Activated CD8-positive, alpha-beta T cell treated with anti-CD3 and anti-CD28 coated beads, Interleukin-2, amount 10 ng/mL, durations not matched to agents 7 days and 5 days (primary cell): ENCODE measurements around the gene RNASE12. TPM values are rescaled to one million over a fixed set of nuclear protein-coding genes. Genes with fewer than 3 reads are reported as not detected.
A peak's percentile ranks its signal among the peaks of the same experiment; 100 is the strongest.

Experiments
- ATAC-seq: fragments of 150-1000 bp; cut with Tn5 transposase; one replicate; pipeline ENCODE4 v1.10.0; 2021; ENCODE audit warnings: moderate library complexity
- CTCF ChIA-PET: fragments of 350-600 bp; sonication (Branson Sonifier 250); formaldehyde crosslinking; loops from one replicate; lab custom pipeline; 2021; ENCODE audit warnings: antibody characterized with exemption; lab: Charles Lee
- POLR2A ChIA-PET: fragments of 350-600 bp; sonication (Branson Sonifier 250); formaldehyde crosslinking; loops from one replicate; lab custom pipeline; 2021; ENCODE audit warnings: antibody characterized with exemption; lab: Charles Lee
- DNase-seq: peaks from one replicate; pipeline ENCODE4 v3.0.0-alpha.2; 2020
- H3K27ac Mint-ChIP-seq: one replicate; pipeline ENCODE4 v1.8.0; 2021; ENCODE audit warnings: mild to moderate bottlenecking, mixed read lengths
- H3K27me3 Mint-ChIP-seq: one replicate; pipeline ENCODE4 v1.8.0; 2021; ENCODE audit warnings: low read depth, mixed read lengths
- H3K36me3 Mint-ChIP-seq: one replicate; pipeline ENCODE4 v1.8.0; 2021; ENCODE audit warnings: low read depth, mixed read lengths
- H3K4me1 Mint-ChIP-seq: one replicate; pipeline ENCODE4 v1.8.0; 2021; ENCODE audit warnings: low read depth, mixed read lengths
- H3K4me3 Mint-ChIP-seq: one replicate; pipeline ENCODE4 v1.8.0; 2021; ENCODE audit warnings: mild to moderate bottlenecking, mixed read lengths
- H3K9me3 Mint-ChIP-seq: one replicate; pipeline ENCODE4 v1.8.0; 2022; ENCODE audit warnings: mixed read lengths; ENCODE audit not compliant: insufficient read depth
- total RNA-seq, 2 experiments: library from RNA; stranded (reverse); gene quantifications; one replicate each; pipeline ENCODE4 v1.2.3, GENCODE V29; 2021

The RNASE12 gene
- total RNA-seq, 2 experiments from 2014 or later = not detected

- POLR2A ChIA-PET = interaction anchor here (0.8 to 1.8 kb wide), 7 partner anchors 9 to 271 kb away, joined by 3 to 6 read pairs (median 3); no protein-coding TSS in a partner anchor
- CTCF ChIA-PET = interaction anchor here (0.7 to 3.2 kb wide), 24 partner anchors 10 to 295 kb away, joined by 3 to 22 read pairs (median 4); partner anchors contain the start of genes APEX1, PARP2 and RNASE4
- ATAC-seq (peak; percentile 87), DNase-seq (peak; percentile 88)
- Mint-ChIP-seq H3K27me3 (peaks cover 16% of the 10 kb centered on the region), H3K9me3 (no peaks in the 10 kb centered on the region), H3K36me3 (no peaks in the 10 kb centered on the region), H3K4me1 (peaks cover 22% of the 10 kb centered on the region), H3K4me3 (no peak overlapping the region), H3K27ac (no peak overlapping the region)
These were observed 22.2 kb upstream of the RNASE12 start for GRCh38 chr14:20613094-20614037.

- no peak for ATAC-seq
- Mint-ChIP-seq H3K27me3 (peaks cover 14% of the 10 kb centered on the region), H3K36me3 (no peaks in the 10 kb centered on the region), H3K4me1 (peaks cover 16% of the 10 kb centered on the region), H3K4me3 (no peak overlapping the region), H3K9me3 (no peaks in the 10 kb centered on the region), H3K27ac (no peak overlapping the region)
- ChIA-PET POLR2A (interaction anchor here (0.8 to 1.8 kb wide), 3 partner anchors 20 to 270 kb away, joined by 3 to 6 read pairs (median 3); no protein-coding TSS in a partner anchor), CTCF (interaction anchor here (0.8 to 3.2 kb wide), 16 partner anchors 11 to 285 kb away, joined by 3 to 22 read pairs (median 8); partner anchors contain the start of genes PARP2 and RNASE4)
- DNase-seq = no peak
These were observed 21.2 kb upstream of the RNASE12 start for GRCh38 chr14:20612403-20612802.

- Mint-ChIP-seq H3K4me3 (no peak overlapping the region), H3K27ac (no peak overlapping the region), H3K36me3 (no peaks in the 10 kb centered on the region), H3K27me3 (peaks cover 11% of the 10 kb centered on the region), H3K9me3 (no peaks in the 10 kb centered on the region), H3K4me1 (peaks cover 7% of the 10 kb centered on the region)
- ATAC-seq = no peak
- CTCF ChIA-PET = interaction anchor here (0.9 to 5.8 kb wide), 7 partner anchors 12 to 282 kb away, joined by 3 to 151 read pairs (median 7); partner anchors contain the start of genes CCNB1IP1 and PARP2
- POLR2A ChIA-PET = no interaction called here
- no peak for DNase-seq
These were observed 20.1 kb upstream of the RNASE12 start for GRCh38 chr14:20611277-20611676.

GRCh38 chr14:20610002-20610765 lies 19.0 kb upstream of the RNASE12 start:
- ChIA-PET CTCF (interaction anchor here (0.6 to 5.8 kb wide), 38 partner anchors 8 to 494 kb away, joined by 3 to 151 read pairs (median 4); partner anchors contain the start of genes APEX1, CCNB1IP1, OSGEP and PARP2), POLR2A (interaction anchor here (0.8 to 1.5 kb wide), 3 partner anchors 71 to 267 kb away, joined by 3 to 5 read pairs (median 3); no protein-coding TSS in a partner anchor)
- Mint-ChIP-seq H3K27me3 (peaks cover 5% of the 10 kb centered on the region), H3K9me3 (no peaks in the 10 kb centered on the region), H3K4me1 (peaks cover 7% of the 10 kb centered on the region), H3K4me3 (no peak overlapping the region), H3K36me3 (no peaks in the 10 kb centered on the region), H3K27ac (no peak overlapping the region)
- DNase-seq (peak; percentile 79), ATAC-seq (peak; percentile 35)

- DNase-seq (peak; percentile 76), ATAC-seq (peak; percentile 27)
- Mint-ChIP-seq H3K27ac (no peak overlapping the region), H3K36me3 (no peaks in the 10 kb centered on the region), H3K4me3 (no peak overlapping the region), H3K9me3 (no peaks in the 10 kb centered on the region), H3K27me3 (no peaks in the 10 kb centered on the region), H3K4me1 (peaks cover 4% of the 10 kb centered on the region)
- ChIA-PET POLR2A (interaction anchor here (1.1 to 1.5 kb wide), 2 partner anchors 72 to 267 kb away, joined by 3 to 5 read pairs; no protein-coding TSS in a partner anchor), CTCF (interaction anchor here (0.6 to 5.8 kb wide), 43 partner anchors 9 to 495 kb away, joined by 3 to 151 read pairs (median 4); partner anchors contain the start of genes APEX1, CCNB1IP1, OSGEP and PARP2)
These were observed 18.2 kb upstream of the RNASE12 start for GRCh38 chr14:20609215-20610001.

GRCh38 chr14:20608383-20609110 lies 17.4 kb upstream of the RNASE12 start:
- CTCF ChIA-PET = interaction anchor here (0.7 to 5.8 kb wide), 17 partner anchors 14 to 279 kb away, joined by 3 to 151 read pairs (median 6); partner anchors contain the start of genes CCNB1IP1, PARP2, PIP4P1 and RNASE11
- H3K4me3 Mint-ChIP-seq = no peak overlapping the region
- POLR2A ChIA-PET = no interaction called here

GRCh38 chr14:20607617-20608016 lies 16.4 kb upstream of the RNASE12 start:
- POLR2A ChIA-PET = interaction anchor here (0.7 kb wide), 1 partner anchor 301 kb away, joined by 3 read pairs; no protein-coding TSS in a partner anchor
- Mint-ChIP-seq H3K27me3 (no peaks in the 10 kb centered on the region), H3K27ac (no peak overlapping the region), H3K9me3 (no peaks in the 10 kb centered on the region), H3K36me3 (no peaks in the 10 kb centered on the region), H3K4me3 (no peak overlapping the region), H3K4me1 (peaks cover 4% of the 10 kb centered on the region)
- peak; percentile 20 for DNase-seq
- ATAC-seq = no peak
- CTCF ChIA-PET = interaction anchor here (1.7 to 5.8 kb wide), 5 partner anchors 24 to 278 kb away, joined by 4 to 151 read pairs (median 15); partner anchors contain the start of genes CCNB1IP1 and TEP1

More at GRCh38 chr14:20608383-20609110, 17.4 kb upstream of the RNASE12 start:
- H3K27ac Mint-ChIP-seq = no peak overlapping the region
- H3K9me3 Mint-ChIP-seq = no peaks in the 10 kb centered on the region
- no peaks in the 10 kb centered on the region for H3K27me3 Mint-ChIP-seq
- ATAC-seq (no peak), DNase-seq (peak; percentile 22)
- peaks cover 4% of the 10 kb centered on the region for H3K4me1 Mint-ChIP-seq
- H3K36me3 Mint-ChIP-seq = no peaks in the 10 kb centered on the region

- no peak for DNase-seq
- ChIA-PET CTCF (interaction anchor here (1.0 to 5.8 kb wide), 4 partner anchors 75 to 277 kb away, joined by 3 to 151 read pairs (median 32); partner anchors contain the start of genes CCNB1IP1 and TEP1), POLR2A (no interaction called here)
- H3K4me3 Mint-ChIP-seq = no peak overlapping the region
- ATAC-seq = no peak
- peaks cover 4% of the 10 kb centered on the region for H3K4me1 Mint-ChIP-seq
- no peaks in the 10 kb centered on the region for H3K27me3 Mint-ChIP-seq
- no peak overlapping the region for H3K27ac Mint-ChIP-seq
- H3K9me3 Mint-ChIP-seq = no peaks in the 10 kb centered on the region
- H3K36me3 Mint-ChIP-seq = no peaks in the 10 kb centered on the region
These were observed 15.7 kb upstream of the RNASE12 start for GRCh38 chr14:20606902-20607242.

GRCh38 chr14:20606190-20606901 lies 15.2 kb upstream of the RNASE12 start:
- no peak for ATAC-seq
- DNase-seq = no peak
- ChIA-PET CTCF (interaction anchor here (1.0 to 5.8 kb wide), 4 partner anchors 75 to 277 kb away, joined by 3 to 151 read pairs (median 32); partner anchors contain the start of genes CCNB1IP1 and TEP1), POLR2A (no interaction called here)
- Mint-ChIP-seq H3K9me3 (no peaks in the 10 kb centered on the region), H3K4me1 (peaks cover 4% of the 10 kb centered on the region), H3K27me3 (no peaks in the 10 kb centered on the region), H3K27ac (no peak overlapping the region), H3K36me3 (no peaks in the 10 kb centered on the region), H3K4me3 (no peak overlapping the region)
